Fibroblast of lung (primary cell): ENCODE data around the gene BTBD9.

Experiments
- CTCF ChIP-seq, 2 donors: IDR thresholded peaks in 1 of 2; conservative IDR thresholded peaks in 1 of 2; 1 replicate in 1 of 2; 2 replicates in 1 of 2; pipeline ENCODE4 v1.5.1; 2011 to 2012; ENCODE audit warnings: low read length in 2 of 2, control low read depth in 1 of 2, inconsistent platforms in 1 of 2, low read depth in 1 of 2, mild to moderate bottlenecking in 1 of 2
- EZH2 ChIP-seq: IDR thresholded peaks from 2 replicates; pipeline ENCODE4 v1.5.1; 2012; ENCODE audit warnings: low read length, control low read depth, mild to moderate bottlenecking; ENCODE audit errors: missing control alignments

- TF ChIP-seq EZH2, result no peak
- TF ChIP-seq CTCF (conservative IDR thresholded peaks at IDR 0.05 in 1 of 2, IDR thresholded peaks at IDR 0.05 in 1 of 2; ENCODE audit: low read depth in 1 of 2, low read length in 2 of 2), result no peak
Measured at GRCh38 chr6:38524436-38525145, 115.1 kb downstream of the BTBD9 start.
